Fibroblast of lung (primary cell): Measurements from ENCODE around the gene PSMB11. TPM values are rescaled to one million over a fixed set of nuclear protein-coding genes. Genes with fewer than 3 reads are reported as not detected.
"Not testable (repeated sequence)": the region's sequence is repeated elsewhere in the genome, so short reads cannot be mapped to it uniquely, and the experiment has no call there.

Experiments used
- DNase-seq, 2 donors: peaks; one replicate each; pipeline versions ENCODE4 v3.0.0 to v3.0.0-alpha.2; 2010; ENCODE audit warnings: low read depth in 2 of 2
- H2AFZ ChIP-seq: 2 replicates; pipeline ENCODE4 v1.5.1; 2012; ENCODE audit warnings: low read length, control low read depth, inconsistent platforms
- H3K27ac ChIP-seq: 2 replicates; pipeline ENCODE4 v1.5.1; 2011; ENCODE audit warnings: low read length, control low read depth; ENCODE audit not compliant: insufficient read depth
- H3K27me3 ChIP-seq: 2 replicates; pipeline ENCODE4 v1.5.1; 2011; ENCODE audit warnings: mild to moderate bottlenecking, low read length; ENCODE audit not compliant: control insufficient read depth, insufficient read depth
- H3K36me3 ChIP-seq: 2 replicates; pipeline ENCODE4 v1.5.1; 2011; ENCODE audit warnings: low read length; ENCODE audit not compliant: control insufficient read depth, insufficient read depth
- H3K4me1 ChIP-seq: 2 replicates; pipeline ENCODE4 v1.5.1; 2011; ENCODE audit warnings: low read length; ENCODE audit not compliant: control insufficient read depth, insufficient read depth; ENCODE audit errors: extremely low read depth
- H3K4me2 ChIP-seq: 2 replicates; pipeline ENCODE4 v1.5.1; 2011; ENCODE audit warnings: low read length, control low read depth; ENCODE audit not compliant: insufficient read depth; ENCODE audit errors: extremely low read depth
- H3K4me3 ChIP-seq, 4 experiments: fragments of 200-600 bp in 1 of 4; sonication (generic) in 1 of 4; replicated peaks in 1 of 4; 2 replicates each; pipeline ENCODE4 v1.5.1; 2011 to 2016; ENCODE audit warnings: low read length in 4 of 4, low read depth in 3 of 4, mild to moderate bottlenecking in 3 of 4, control low read depth in 2 of 4, inconsistent platforms in 1 of 4, mixed read lengths in 1 of 4; ENCODE audit not compliant: insufficient read depth in 1 of 4; ENCODE audit errors: control extremely low read depth in 1 of 4
- H3K79me2 ChIP-seq: 2 replicates; pipeline ENCODE4 v1.5.1; 2012; ENCODE audit warnings: mild to moderate bottlenecking, low read length, inconsistent platforms; ENCODE audit not compliant: control insufficient read depth, insufficient read depth
- H3K9ac ChIP-seq: 2 replicates; pipeline ENCODE4 v1.5.1; 2011; ENCODE audit warnings: mild to moderate bottlenecking, low read length, control low read depth; ENCODE audit not compliant: insufficient read depth
- H3K9me3 ChIP-seq: 2 replicates; pipeline ENCODE4 v1.5.1; 2012; ENCODE audit warnings: low read depth, low read length; ENCODE audit not compliant: control insufficient read depth, insufficient read depth
- H4K20me1 ChIP-seq: 2 replicates; pipeline ENCODE4 v1.5.1; 2011; ENCODE audit warnings: low read length; ENCODE audit not compliant: control insufficient read depth, insufficient read depth; ENCODE audit errors: extremely low read depth
- CTCF ChIP-seq, 2 donors: IDR thresholded peaks in 1 of 2; conservative IDR thresholded peaks in 1 of 2; 1 replicate in 1 of 2; 2 replicates in 1 of 2; pipeline ENCODE4 v1.5.1; 2011 to 2012; ENCODE audit warnings: low read length in 2 of 2, control low read depth in 1 of 2, inconsistent platforms in 1 of 2, low read depth in 1 of 2, mild to moderate bottlenecking in 1 of 2
- EZH2 ChIP-seq: IDR thresholded peaks from 2 replicates; pipeline ENCODE4 v1.5.1; 2012; ENCODE audit warnings: low read length, control low read depth, mild to moderate bottlenecking; ENCODE audit errors: missing control alignments
- polyA plus RNA-seq, 2 donors: library from polyadenylated mRNA; depleted of rRNA in 1 of 2; stranded (reverse) in 1 of 2; unstranded in 1 of 2; fragments of >200 nt; gene quantifications; 2 replicates each; pipeline ENCODE4 v1.2.1, GENCODE V29; 2011 to 2012; ENCODE audit warnings: missing spikeins in 1 of 2
- total RNA-seq: library from RNA; depleted of rRNA; stranded (reverse); fragments of >200 nt; gene quantifications from 2 replicates; pipeline ENCODE4 v1.2.1, GENCODE V29; 2014

The PSMB11 gene
- total and polyA plus RNA-seq, 2 donors (not counting 1 experiment from before 2014, with no cell fraction given), result under 0.01 TPM; not detected in 1

- Histone ChIP-seq H4K20me1 (no peaks in the 10 kb centered on the region), H3K4me2 (no peak overlapping the region), H3K79me2 (no peaks in the 10 kb centered on the region), H3K27ac (no peak overlapping the region), H3K4me1 (peaks cover 3% of the 10 kb centered on the region), H3K4me3 (no peak overlapping the region), H2AFZ (no peak overlapping the region), H3K9ac (no peak overlapping the region), H3K9me3 (no peaks in the 10 kb centered on the region), H3K36me3 (no peaks in the 10 kb centered on the region), H3K27me3 (no peaks in the 10 kb centered on the region)
- TF ChIP-seq EZH2 (no peak), CTCF (conservative IDR thresholded peaks at IDR 0.05 in 1 of 2, IDR thresholded peaks at IDR 0.05 in 1 of 2; ENCODE audit: low read depth in 1 of 2, low read length in 2 of 2) (no peak)
- DNase-seq, result no peak
These were observed 43.5 kb upstream of the PSMB11 start for GRCh38 chr14:22998329-22999012.

GRCh38 chr14:23000860-23001259 lies 41.2 kb upstream of the PSMB11 start:
- Histone ChIP-seq H2AFZ (no peak overlapping the region), H3K4me1 (no peaks in the 10 kb centered on the region), H3K27me3 (no peaks in the 10 kb centered on the region), H3K9me3 (no peaks in the 10 kb centered on the region), H3K9ac (no peak overlapping the region), H3K27ac (no peak overlapping the region), H3K4me3 (no peak overlapping the region), H3K4me2 (no peak overlapping the region), H3K79me2 (no peaks in the 10 kb centered on the region), H3K36me3 (no peaks in the 10 kb centered on the region), H4K20me1 (no peaks in the 10 kb centered on the region)
- TF ChIP-seq CTCF (conservative IDR thresholded peaks at IDR 0.05 in 1 of 2, IDR thresholded peaks at IDR 0.05 in 1 of 2; ENCODE audit: low read depth in 1 of 2, low read length in 2 of 2), result no peak
- TF ChIP-seq EZH2, result no peak
- no peak for DNase-seq

- DNase-seq, result no peak
- Histone ChIP-seq H2AFZ (no peak overlapping the region), H3K27ac (no peak overlapping the region), H3K79me2 (no peaks in the 10 kb centered on the region), H3K9ac (no peak overlapping the region), H4K20me1 (no peaks in the 10 kb centered on the region), H3K27me3 (no peaks in the 10 kb centered on the region), H3K4me3 (no peak overlapping the region), H3K4me1 (peaks cover 5% of the 10 kb centered on the region), H3K9me3 (no peaks in the 10 kb centered on the region), H3K4me2 (no peak overlapping the region), H3K36me3 (no peaks in the 10 kb centered on the region)
- TF ChIP-seq CTCF (conservative IDR thresholded peaks at IDR 0.05 in 1 of 2, IDR thresholded peaks at IDR 0.05 in 1 of 2; ENCODE audit: low read depth in 1 of 2, low read length in 2 of 2) (no peak), EZH2 (no peak)
These were observed 39.4 kb upstream of the PSMB11 start for GRCh38 chr14:23002592-23002991.

GRCh38 chr14:23004274-23004673 lies 37.7 kb upstream of the PSMB11 start:
- H3K9ac ChIP-seq, H3K4me2 ChIP-seq, H3K4me3 ChIP-seq, H4K20me1 ChIP-seq, H3K36me3 ChIP-seq, H3K9me3 ChIP-seq, H3K4me1 ChIP-seq, H3K79me2 ChIP-seq, H2AFZ ChIP-seq, H3K27me3 ChIP-seq, H3K27ac ChIP-seq, DNase-seq: not testable (repeated sequence)
